ENCODE results near the gene FAM156A.

DNA sequence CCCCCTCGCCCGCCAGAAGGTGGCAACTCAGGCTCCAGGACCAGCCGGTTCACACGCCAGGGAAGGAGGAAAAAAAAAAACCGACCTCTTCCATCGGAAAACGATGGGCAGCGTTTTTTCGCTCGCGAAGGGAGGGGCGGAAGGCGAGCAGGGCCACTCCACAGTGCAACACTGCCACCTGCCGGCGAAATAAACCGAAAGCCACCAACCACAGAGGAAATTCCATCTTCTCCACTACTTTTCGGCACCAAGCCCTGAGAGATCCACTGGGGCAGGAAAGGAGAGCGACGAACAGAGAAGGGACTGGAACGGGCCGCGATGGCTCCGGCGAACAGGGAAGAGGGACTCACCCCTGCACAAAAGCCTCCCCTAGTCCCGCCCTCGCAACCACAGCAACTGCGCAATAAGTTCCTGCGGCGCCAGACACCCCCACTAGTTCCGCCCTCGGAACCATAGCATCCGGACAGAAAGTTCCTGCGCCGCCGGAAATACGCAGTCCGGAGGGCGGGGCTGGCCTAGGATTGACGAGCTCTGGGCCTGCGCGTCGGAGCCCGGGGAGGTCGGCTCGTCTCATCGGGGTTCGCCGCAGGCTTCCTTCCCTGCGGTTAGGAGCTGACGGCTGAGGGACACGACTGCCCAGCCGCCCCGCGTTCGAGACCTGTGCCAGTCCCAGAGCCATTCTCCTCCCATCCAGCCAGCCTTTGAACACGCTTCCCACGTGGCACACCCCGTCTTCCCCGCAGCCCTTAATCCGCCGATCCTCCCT lies 23.4 kb downstream of the FAM156A start:
- TF ChIP-seq, protein P1, sequence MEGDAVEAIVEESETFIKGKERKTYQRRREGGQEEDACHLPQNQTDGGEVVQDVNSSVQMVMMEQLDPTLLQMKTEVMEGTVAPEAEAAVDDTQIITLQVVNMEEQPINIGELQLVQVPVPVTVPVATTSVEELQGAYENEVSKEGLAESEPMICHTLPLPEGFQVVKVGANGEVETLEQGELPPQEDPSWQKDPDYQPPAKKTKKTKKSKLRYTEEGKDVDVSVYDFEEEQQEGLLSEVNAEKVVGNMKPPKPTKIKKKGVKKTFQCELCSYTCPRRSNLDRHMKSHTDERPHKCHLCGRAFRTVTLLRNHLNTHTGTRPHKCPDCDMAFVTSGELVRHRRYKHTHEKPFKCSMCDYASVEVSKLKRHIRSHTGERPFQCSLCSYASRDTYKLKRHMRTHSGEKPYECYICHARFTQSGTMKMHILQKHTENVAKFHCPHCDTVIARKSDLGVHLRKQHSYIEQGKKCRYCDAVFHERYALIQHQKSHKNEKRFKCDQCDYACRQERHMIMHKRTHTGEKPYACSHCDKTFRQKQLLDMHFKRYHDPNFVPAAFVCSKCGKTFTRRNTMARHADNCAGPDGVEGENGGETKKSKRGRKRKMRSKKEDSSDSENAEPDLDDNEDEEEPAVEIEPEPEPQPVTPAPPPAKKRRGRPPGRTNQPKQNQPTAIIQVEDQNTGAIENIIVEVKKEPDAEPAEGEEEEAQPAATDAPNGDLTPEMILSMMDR (IDR thresholded peaks at IDR 0.05; ENCODE audit: insufficient read depth, low read length): peak; percentile 41
- TF ChIP-seq GABPA (IDR thresholded peaks at IDR 0.05; ENCODE audit: low read depth) (peak; percentile 80), POLR2AphosphoS5 (IDR thresholded peaks at IDR 0.05; ENCODE audit: low read depth) (no peak), SPI1 (IDR thresholded peaks at IDR 0.05; ENCODE audit: borderline replicate concordance, low read depth) (peak; percentile 36; the same call in 1 of the 2 replicates)
- TF ChIP-seq, protein P2, sequence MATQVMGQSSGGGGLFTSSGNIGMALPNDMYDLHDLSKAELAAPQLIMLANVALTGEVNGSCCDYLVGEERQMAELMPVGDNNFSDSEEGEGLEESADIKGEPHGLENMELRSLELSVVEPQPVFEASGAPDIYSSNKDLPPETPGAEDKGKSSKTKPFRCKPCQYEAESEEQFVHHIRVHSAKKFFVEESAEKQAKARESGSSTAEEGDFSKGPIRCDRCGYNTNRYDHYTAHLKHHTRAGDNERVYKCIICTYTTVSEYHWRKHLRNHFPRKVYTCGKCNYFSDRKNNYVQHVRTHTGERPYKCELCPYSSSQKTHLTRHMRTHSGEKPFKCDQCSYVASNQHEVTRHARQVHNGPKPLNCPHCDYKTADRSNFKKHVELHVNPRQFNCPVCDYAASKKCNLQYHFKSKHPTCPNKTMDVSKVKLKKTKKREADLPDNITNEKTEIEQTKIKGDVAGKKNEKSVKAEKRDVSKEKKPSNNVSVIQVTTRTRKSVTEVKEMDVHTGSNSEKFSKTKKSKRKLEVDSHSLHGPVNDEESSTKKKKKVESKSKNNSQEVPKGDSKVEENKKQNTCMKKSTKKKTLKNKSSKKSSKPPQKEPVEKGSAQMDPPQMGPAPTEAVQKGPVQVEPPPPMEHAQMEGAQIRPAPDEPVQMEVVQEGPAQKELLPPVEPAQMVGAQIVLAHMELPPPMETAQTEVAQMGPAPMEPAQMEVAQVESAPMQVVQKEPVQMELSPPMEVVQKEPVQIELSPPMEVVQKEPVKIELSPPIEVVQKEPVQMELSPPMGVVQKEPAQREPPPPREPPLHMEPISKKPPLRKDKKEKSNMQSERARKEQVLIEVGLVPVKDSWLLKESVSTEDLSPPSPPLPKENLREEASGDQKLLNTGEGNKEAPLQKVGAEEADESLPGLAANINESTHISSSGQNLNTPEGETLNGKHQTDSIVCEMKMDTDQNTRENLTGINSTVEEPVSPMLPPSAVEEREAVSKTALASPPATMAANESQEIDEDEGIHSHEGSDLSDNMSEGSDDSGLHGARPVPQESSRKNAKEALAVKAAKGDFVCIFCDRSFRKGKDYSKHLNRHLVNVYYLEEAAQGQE (IDR thresholded peaks at IDR 0.05; ENCODE audit: insufficient replicate concordance, low read depth): no peak

Data from HL-60 (cell line).